ENCODE measurements around the gene SPOCK1. TPM values are rescaled to one million over a fixed set of nuclear protein-coding genes. Genes with fewer than 3 reads are reported as not detected.

The SPOCK1 gene
- total and polyA plus RNA-seq, 8 donors = 0.46 to 15.6 (median 9.2) TPM

- intact Hi-C loops (cut with DNase I; ENCODE audit: low total_unique reads) = no loop called here
- WGBS, 5 donors = 24 to 42% (median 32%) methylated on average over 2 of the region's 2 CpGs
- H3K27me3 ChIP-seq = no peaks in the 10 kb centered on the region
Observed at GRCh38 chr5:137214446-137215189, 284.5 kb downstream of the SPOCK1 start.

GRCh38 chr5:137212471-137212870 is 286.7 kb downstream of the SPOCK1 start:
- no peak for DNase-seq
- no peak overlapping the region for H3K4me3 ChIP-seq
- no peak for TF ChIP-seq CTCF (IDR thresholded peaks at IDR 0.05)
- intact Hi-C loops (cut with DNase I; ENCODE audit: low total_unique reads) = no loop called here
- H3K9me3 ChIP-seq = no peaks in the 10 kb centered on the region
- H3K4me1 ChIP-seq = peaks cover 0 to 39% (median 14%) of the 10 kb centered on the region in 4 donors
- no peak overlapping the region for H3K27ac ChIP-seq
- no peaks in the 10 kb centered on the region for H3K36me3 ChIP-seq
- no peaks in the 10 kb centered on the region for H3K27me3 ChIP-seq
- WGBS, 5 donors = 64 to 93% (median 79%) methylated on average over 3 of the region's 3 CpGs

More at GRCh38 chr5:137214446-137215189, 284.5 kb downstream of the SPOCK1 start:
- TF ChIP-seq POLR2A (IDR thresholded peaks at IDR 0.05) (no peak), POLR2AphosphoS5 (IDR thresholded peaks at IDR 0.05) (peak in 1 of 3 donors; percentile 54), CTCF (IDR thresholded peaks at IDR 0.05) (no peak), EP300 (IDR thresholded peaks at IDR 0.05) (no peak)
- Histone ChIP-seq H3K4me3 (no peak overlapping the region), H3K36me3 (no peaks in the 10 kb centered on the region), H3K4me1 (peaks cover 4 to 59% (median 25%) of the 10 kb centered on the region in 4 donors), H3K9me3 (no peaks in the 10 kb centered on the region), H3K27ac (no peak overlapping the region)
- peak in 1 of 2 donors; percentile 26 for DNase-seq

GRCh38 chr5:137209232-137209809 is 289.8 kb downstream of the SPOCK1 start:
- no peak overlapping the region for H3K4me3 ChIP-seq
- no peak for DNase-seq
- H3K9me3 ChIP-seq = no peaks in the 10 kb centered on the region
- H3K36me3 ChIP-seq = no peaks in the 10 kb centered on the region
- 76 to 89% (median 85%) methylated on average over 9 of the region's 9 CpGs for WGBS, 5 donors
- peaks cover 0 to 25% (median 7%) of the 10 kb centered on the region in 4 donors for H3K4me1 ChIP-seq
- H3K27ac ChIP-seq = no peak overlapping the region
- intact Hi-C loops (cut with DNase I; ENCODE audit: low total_unique reads) = no loop called here
- TF ChIP-seq POLR2AphosphoS5 (IDR thresholded peaks at IDR 0.05) (no peak), EP300 (IDR thresholded peaks at IDR 0.05) (no peak), POLR2A (IDR thresholded peaks at IDR 0.05) (no peak), CTCF (IDR thresholded peaks at IDR 0.05) (no peak)
- H3K27me3 ChIP-seq = no peaks in the 10 kb centered on the region

GRCh38 chr5:137207023-137207760 is 291.9 kb downstream of the SPOCK1 start:
- H3K27me3 ChIP-seq = no peaks in the 10 kb centered on the region
- WGBS, 5 donors = 56 to 68% (median 67%) methylated on average over 4 of the region's 4 CpGs
- TF ChIP-seq POLR2AphosphoS5 (IDR thresholded peaks at IDR 0.05) (no peak), POLR2A (IDR thresholded peaks at IDR 0.05) (no peak), EP300 (IDR thresholded peaks at IDR 0.05) (no peak), CTCF (IDR thresholded peaks at IDR 0.05) (no peak)
- H3K4me1 ChIP-seq = peaks cover 0 to 6% (median under 1%) of the 10 kb centered on the region in 4 donors
- H3K4me3 ChIP-seq = no peak overlapping the region
- intact Hi-C loops (cut with DNase I; ENCODE audit: low total_unique reads) = no loop called here
- H3K9me3 ChIP-seq = no peaks in the 10 kb centered on the region
- no peaks in the 10 kb centered on the region for H3K36me3 ChIP-seq
- DNase-seq = no peak
- no peak overlapping the region for H3K27ac ChIP-seq

Measured in stomach (tissue), 9 donors.